ENCODE results near the gene GRIP1. TPM values are rescaled to one million over a fixed set of nuclear protein-coding genes. Genes with fewer than 3 reads are reported as not detected.
"Not testable (repeated sequence)": the region's sequence is repeated elsewhere in the genome, so short reads cannot be mapped to it uniquely, and the experiment has no call there.

The GRIP1 gene
- total RNA-seq, 1 experiment from 2014 or later, result 1.5 TPM

DNA sequence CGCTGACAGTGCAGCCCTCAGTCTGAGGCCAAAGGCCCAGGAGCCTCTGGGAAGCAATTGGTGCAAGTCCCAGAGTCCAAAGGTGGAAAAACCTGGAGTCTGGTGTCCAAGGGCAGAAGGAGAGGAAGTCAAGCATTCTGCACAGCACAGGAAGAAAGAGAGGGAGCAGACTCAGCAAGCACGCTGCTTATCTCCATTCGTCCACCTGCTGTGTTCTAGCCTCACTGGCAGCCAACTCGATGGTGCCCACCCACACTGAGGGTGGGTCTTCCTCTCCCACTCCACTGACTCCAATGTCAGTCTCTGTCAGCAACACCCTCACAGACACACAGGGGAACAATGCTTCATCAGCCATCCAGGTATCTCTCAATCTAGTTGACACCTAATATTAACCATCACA is 337.8 kb downstream of the GRIP1 start:
- no peak for DNase-seq (ENCODE audit: low read depth)

- peak; percentile 26 for DNase-seq (ENCODE audit: low read depth)
Observed at GRCh38 chr12:66340131-66340530, 338.7 kb downstream of the GRIP1 start.

DNA sequence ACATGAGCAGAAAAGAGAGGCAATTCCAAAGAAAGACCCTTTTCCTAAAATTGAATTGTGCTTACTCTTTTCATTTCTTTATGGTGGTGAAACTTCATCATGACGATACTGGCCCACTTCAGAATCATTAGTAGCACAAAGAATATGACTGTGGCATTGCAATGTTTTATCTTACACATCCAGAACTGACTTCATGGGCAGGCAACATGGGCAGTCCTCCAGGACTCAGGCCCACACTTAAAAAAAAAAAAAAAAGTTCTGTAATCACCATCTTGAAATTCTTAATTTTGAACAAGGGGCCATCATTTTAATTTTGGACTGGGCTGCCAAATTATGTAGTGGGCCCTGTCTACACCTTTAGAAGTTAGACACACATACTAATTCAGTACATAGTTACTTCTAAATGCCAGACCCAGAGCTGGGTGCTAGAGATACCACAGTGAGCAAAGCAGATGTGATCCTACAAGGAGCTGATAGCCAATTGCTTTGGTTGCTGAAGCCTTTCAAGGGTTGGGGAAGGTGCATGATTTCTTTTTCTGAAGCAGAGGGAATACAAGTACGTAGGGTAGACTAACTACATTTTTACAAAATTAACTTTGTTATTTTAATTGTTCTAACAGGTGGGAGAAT is 341.4 kb downstream of the GRIP1 start:
- DNase-seq (ENCODE audit: low read depth), result no peak

GRCh38 chr12:66335746-66336145 is 343.1 kb downstream of the GRIP1 start:
- DNase-seq (ENCODE audit: low read depth), result no peak

DNA sequence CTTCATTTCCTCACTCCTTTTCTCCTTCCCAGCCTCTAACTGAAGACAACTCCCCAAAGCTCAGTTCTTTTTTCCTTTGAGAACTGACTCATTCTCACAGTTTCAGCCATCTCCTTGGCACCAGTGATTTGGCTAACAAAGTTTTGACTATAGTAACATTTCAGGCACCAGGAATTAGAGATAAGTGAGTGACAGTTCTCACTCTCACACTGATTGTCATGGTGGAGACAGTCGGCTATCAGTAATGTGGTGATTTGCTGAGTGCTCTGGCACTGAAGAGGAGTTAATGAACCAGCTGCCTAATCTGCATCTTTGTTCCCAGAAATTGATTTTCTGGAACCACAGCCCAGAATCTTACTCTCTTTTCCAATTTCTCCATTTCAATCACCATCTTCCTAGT is 347.1 kb downstream of the GRIP1 start:
- DNase-seq (ENCODE audit: low read depth), result no peak

DNA sequence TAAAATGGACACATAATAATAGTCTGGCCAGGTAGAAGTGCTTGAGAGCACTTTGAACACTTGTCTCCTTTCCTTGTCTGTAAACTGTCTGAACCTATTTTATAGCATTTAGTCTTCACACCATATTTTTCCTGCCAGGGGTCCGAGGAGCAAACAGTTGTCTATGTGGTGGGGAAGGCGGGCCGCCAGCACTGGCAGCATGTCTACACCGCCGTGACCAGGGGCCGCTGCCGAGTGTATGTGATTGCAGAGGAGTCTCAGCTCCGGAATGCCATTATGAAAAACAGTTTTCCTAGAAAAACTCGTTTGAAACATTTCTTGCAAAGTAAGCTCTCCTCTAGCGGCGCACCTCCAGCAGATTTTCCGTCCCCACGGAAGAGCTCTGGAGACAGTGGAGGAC is 347.9 kb downstream of the GRIP1 start:
- DNase-seq (ENCODE audit: low read depth), result no peak

- DNase-seq (ENCODE audit: low read depth), result peak; percentile 85
Observed at GRCh38 chr12:66329941-66330340, 348.9 kb downstream of the GRIP1 start.

DNA sequence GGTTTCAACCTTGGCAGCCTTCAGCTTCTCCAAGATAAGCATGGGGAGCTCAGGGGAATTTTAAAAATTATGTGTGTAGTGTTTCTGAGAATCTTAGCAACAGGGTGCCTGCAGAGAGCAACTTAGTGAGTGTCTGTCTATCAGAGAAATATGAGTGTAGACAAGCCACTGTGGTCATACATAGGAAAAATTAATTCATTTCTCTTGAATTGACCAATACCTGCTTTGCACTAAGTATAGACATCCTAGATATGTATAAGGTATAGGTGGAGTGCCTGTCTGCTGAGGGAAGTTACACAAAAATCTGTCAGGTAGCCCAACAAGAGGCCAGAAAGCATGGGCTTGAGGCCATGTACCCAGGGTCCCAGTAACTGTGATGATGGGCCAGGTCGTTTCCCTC is 355.9 kb downstream of the GRIP1 start:
- DNase-seq (ENCODE audit: low read depth), result no peak

DNA sequence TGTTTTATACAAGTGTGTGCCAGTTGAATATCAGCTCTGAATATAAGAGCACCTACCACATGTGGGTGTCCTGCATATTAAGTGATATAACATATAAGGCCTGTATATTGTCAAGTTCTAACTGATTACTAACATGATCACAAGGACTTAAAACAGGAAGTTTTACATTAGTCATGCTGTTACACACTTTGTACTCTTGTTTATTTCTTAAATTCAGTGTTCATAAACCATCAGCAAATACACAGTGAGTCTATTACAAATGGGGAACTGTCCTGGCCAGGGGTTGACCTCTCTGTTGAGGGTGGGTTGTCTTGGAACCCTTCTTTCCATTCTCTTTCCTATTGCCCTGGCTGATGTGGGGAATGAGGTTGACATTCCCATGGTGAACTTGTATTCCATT is 357.4 kb downstream of the GRIP1 start:
- peak; percentile 13 for DNase-seq (ENCODE audit: low read depth)

DNA sequence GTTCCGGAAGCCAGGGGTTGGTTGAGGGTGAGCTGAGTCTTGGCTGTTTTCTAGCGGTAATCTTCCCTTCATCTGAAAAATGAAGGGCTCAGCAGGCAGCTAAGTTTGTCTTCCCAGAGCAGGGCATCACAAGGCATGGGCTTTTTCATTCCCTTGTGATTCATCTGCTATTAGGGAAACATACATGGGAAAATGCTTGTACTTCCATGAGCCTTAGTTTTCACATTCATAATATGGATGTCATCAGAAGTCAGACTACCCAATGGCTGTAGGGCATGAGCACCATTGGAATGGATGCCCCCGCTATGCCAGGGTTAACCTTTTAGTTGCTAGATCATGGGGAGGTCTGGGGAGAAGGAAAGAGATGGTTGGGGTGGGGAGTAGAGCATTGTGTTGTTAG is 357.9 kb downstream of the GRIP1 start:
- peak; percentile 6 for DNase-seq (ENCODE audit: low read depth)

DNA sequence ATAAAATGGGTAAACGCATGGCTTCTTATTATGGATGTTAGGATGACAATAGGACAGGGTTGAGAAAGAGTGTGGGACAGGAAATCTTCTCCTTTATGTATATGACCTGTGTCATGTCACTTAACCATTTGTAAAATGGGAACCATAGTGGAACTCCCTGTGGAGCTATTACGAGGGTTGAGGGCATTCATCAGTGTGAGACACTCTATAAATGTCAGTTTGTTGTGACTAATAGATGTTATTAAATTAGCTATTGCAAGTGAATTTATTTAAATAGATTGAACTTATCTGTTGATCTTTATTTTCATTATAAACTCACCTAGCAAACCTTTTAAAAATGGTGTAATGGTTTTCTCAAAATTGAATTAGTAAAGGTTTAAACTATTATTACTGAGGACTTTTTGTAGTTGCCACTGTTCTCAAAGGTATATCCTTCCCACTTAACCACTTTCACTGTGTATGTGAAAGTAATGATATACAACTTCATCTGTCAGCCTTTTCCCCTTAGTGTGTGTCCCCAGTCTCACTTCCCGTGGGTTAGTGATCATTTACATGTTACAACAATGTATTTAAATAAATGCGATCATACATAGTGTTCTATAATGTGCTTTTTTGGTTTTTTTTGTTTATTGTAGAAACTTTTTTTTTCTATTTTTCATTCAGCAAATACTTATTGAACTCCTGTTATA is 359.5 kb downstream of the GRIP1 start:
- no peak for DNase-seq (ENCODE audit: low read depth)

DNA sequence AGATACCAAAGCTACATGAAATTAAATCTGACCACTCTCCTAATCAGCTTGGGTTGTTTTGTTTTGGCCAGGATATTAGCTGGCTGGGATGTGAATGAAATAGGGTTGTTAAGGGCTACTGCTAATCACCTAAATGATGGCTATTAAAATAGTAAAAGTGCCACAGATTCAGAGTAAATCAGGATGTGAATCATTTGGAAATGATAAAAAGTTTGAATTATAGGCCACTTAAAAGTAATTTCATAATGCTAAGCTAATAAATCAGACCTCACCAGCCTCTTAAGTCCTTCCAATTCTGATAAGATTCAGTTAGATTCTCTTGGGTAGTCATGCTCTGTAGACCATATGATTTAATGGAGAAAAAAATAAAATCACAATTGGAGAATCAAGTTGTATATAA is 364.6 kb downstream of the GRIP1 start:
- no peak for DNase-seq (ENCODE audit: low read depth)

- DNase-seq (ENCODE audit: low read depth), result no peak
Observed at GRCh38 chr12:66312189-66312588, 366.7 kb downstream of the GRIP1 start.

DNA sequence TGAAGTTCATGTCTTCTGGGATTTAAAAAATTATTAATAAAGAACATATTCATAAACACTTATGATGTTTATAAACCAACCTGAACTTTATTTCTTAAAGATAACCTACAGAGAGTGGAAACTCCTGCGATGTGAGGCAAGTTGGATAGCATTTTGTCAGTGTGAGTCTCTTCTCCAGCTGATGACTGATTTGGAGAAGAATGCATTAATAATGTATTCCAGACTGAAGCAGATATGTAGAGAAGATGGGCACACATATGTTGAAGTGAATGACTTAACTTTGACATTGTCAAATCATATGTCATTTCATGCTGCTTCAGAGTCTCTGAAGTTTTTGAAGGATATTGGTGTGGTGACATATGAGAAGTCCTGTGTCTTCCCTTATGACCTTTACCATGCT is 369.3 kb downstream of the GRIP1 start:
- DNase-seq (ENCODE audit: low read depth), result no peak

GRCh38 chr12:66304296-66304900 is 374.5 kb downstream of the GRIP1 start:
- DNase-seq (ENCODE audit: low read depth), result no peak

GRCh38 chr12:66303316-66303804 is 375.5 kb downstream of the GRIP1 start:
- not testable (repeated sequence) for DNase-seq (ENCODE audit: low read depth)

DNA sequence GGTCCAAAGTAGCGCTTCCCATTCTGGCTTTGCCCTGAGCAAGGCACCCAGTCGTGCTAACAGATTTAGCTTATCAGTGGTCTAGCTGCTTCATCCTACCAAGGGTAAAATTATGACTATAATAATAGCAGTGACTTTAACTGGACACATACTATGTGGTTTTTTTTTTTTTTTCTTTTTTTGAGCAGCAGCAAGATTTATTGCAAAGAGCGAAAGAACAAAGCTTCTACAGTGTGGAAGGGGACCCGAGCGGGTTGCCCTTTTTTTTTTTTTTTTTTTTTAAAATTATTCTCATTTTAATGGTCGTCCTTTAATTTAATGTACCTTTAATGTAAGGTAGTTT is 376.1 kb downstream of the GRIP1 start:
- DNase-seq (ENCODE audit: low read depth), result no peak

GRCh38 chr12:66301944-66302826 is 376.7 kb downstream of the GRIP1 start, which contains the start of gene HELB:
Gene HELB (plus strand): TSS chr12:66302493. CDS start chr12:66302604, 111 bp downstream.
- peak; percentile 85 for DNase-seq (ENCODE audit: low read depth)

- DNase-seq (ENCODE audit: low read depth), result no peak
Observed at GRCh38 chr12:66297923-66298322, 381.0 kb downstream of the GRIP1 start.
